Muscle of leg (tissue), 11 donors: ENCODE measurements around the gene C11orf16. TPM values are rescaled to one million over a fixed set of nuclear protein-coding genes. Genes with fewer than 3 reads are reported as not detected.
"Not testable (repeated sequence)": the region's sequence is repeated elsewhere in the genome, so short reads cannot be mapped to it uniquely, and the experiment has no call there.

Experiments
- DNase-seq: peaks from one replicate; pipeline ENCODE4 v3.0.0; 2013
- H3K27ac ChIP-seq: one replicate; pipeline ENCODE4 v1.5.1; 2013; ENCODE audit warnings: mild to moderate bottlenecking, low read length, control low read depth
- H3K27me3 ChIP-seq: one replicate; pipeline ENCODE4 v1.6.1; 2013; ENCODE audit warnings: low read length; ENCODE audit not compliant: control insufficient read depth, insufficient read depth
- H3K36me3 ChIP-seq: one replicate; pipeline ENCODE4 v1.6.1; 2013; ENCODE audit warnings: low read length; ENCODE audit not compliant: control insufficient read depth, insufficient read depth
- H3K4me1 ChIP-seq: one replicate; pipeline ENCODE4 v1.6.1; 2013; ENCODE audit warnings: low read length; ENCODE audit not compliant: control insufficient read depth, insufficient read depth
- H3K4me3 ChIP-seq: one replicate; pipeline ENCODE4 v1.5.1; 2013; ENCODE audit warnings: low read length, control low read depth
- H3K9me3 ChIP-seq: replicated peaks from 2 replicates; pipeline ENCODE4 v1.6.1; 2013; ENCODE audit warnings: low read depth, low read length; ENCODE audit not compliant: control insufficient read depth
- WGBS: methylation state at CpG from one replicate; pipeline ENCODE4 v1.1.5; 2013; ENCODE audit warnings: missing lambda C conversion rate; ENCODE audit not compliant: insufficient coverage; 5-methylcytosine and 5-hydroxymethylcytosine counted together
- polyA plus RNA-seq, 8 donors: library from polyadenylated mRNA; unstranded; fragments of 120-200 nt; gene quantifications; one replicate each; pipeline versions ENCODE4 v1.2.1 to v1.2.3, GENCODE V29; 2013; ENCODE audit warnings: inconsistent platforms in 1 of 8, low replicate concordance in 1 of 8; ENCODE audit not compliant: insufficient read length in 8 of 8, insufficient read depth in 1 of 8
- total RNA-seq: library from RNA; stranded (reverse); fragments of 120-200 nt; gene quantifications from one replicate; pipeline ENCODE4 v1.2.4, GENCODE V29; 2013

The C11orf16 gene
- total and polyA plus RNA-seq, 9 donors: 0.11 to 0.38 (median 0.13) TPM; not detected in 6

- not testable (repeated sequence) for H3K27ac ChIP-seq, H3K9me3 ChIP-seq, H3K36me3 ChIP-seq, DNase-seq, H3K27me3 ChIP-seq, H3K4me1 ChIP-seq, H3K4me3 ChIP-seq
- WGBS: no CpG with 5 or more reads among the region's 2 CpGs
Measured at GRCh38 chr11:8935789-8936188, 3.0 kb upstream of the C11orf16 start.

GRCh38 chr11:8934742-8935488 is 2.2 kb upstream of the C11orf16 start:
- Histone ChIP-seq H3K36me3 (no peaks in the 10 kb centered on the region), H3K4me1 (peaks cover 4% of the 10 kb centered on the region), H3K27ac (no peak overlapping the region), H3K27me3 (no peaks in the 10 kb centered on the region), H3K4me3 (no peak overlapping the region), H3K9me3 (no peaks in the 10 kb centered on the region)
- WGBS: 20% methylated on average over 8 of the region's 14 CpGs
- DNase-seq: no peak

DNA sequence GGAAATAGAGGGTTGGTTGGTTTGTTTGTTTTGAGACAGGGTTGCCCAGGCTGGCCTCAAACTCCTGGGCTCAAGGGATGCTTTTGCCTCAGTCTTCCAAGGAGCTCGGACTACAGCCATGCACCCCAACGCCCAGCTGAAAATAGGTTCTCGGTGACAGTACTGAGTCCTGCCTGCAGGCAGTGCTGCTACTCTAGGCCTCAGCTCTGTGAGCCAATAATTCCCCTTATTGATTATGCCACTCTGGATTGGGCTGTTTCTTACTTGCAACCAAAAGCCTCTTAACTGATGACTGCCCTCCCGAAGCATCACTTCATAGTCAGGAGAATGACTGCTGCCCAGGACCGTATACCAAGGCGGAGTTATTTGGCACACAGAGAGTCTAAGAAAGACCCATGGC is 1.2 kb upstream of the C11orf16 start:
- DNase-seq: no peak
- 81% methylated on average over 6 of the region's 6 CpGs for whole genome bisulfite sequencing
- Histone ChIP-seq H3K4me3 (no peak overlapping the region), H3K27ac (no peak overlapping the region), H3K9me3 (no peaks in the 10 kb centered on the region), H3K36me3 (no peaks in the 10 kb centered on the region), H3K27me3 (no peaks in the 10 kb centered on the region), H3K4me1 (peaks cover 4% of the 10 kb centered on the region)

DNA sequence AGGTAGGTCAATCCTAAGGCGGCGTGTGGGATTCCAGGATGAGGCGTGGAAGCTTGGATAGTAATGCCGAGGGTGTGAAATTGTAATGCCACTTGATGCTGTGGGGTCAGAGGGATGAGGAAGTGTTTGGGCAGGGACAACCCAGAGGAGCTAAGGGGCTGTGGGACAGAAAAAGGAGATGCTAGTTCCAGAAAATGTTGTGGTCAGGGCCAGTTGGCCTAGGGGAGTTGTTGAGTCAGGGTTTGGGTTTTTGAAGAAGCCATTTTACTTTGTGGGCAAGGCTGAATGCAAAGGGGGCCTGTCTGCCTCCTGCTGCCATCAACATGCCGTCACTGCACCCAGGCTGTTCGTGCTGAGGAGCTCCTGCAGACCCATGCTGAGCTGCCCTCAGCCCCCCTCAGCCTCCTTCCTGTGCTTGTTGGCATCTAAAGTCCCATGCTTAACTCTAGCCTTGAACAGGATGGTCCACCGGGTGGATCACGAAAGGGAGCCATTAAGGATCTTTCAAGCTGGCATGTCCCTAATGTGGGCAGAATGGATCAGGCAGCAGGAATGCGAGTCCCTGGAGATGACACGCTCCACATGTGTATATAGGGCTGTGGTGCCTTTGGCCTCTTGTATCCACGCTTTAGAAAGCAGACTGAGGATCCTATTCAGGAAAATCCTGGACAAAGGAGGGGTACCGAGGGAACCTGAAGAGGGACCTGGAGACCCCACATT is 2.1 kb downstream of the C11orf16 start:
- Histone ChIP-seq H3K9me3 (no peaks in the 10 kb centered on the region), H3K4me3 (no peak overlapping the region), H3K27ac (no peak overlapping the region), H3K36me3 (no peaks in the 10 kb centered on the region), H3K27me3 (no peaks in the 10 kb centered on the region), H3K4me1 (peaks cover 5% of the 10 kb centered on the region)
- no peak for DNase-seq
- 85% methylated on average over 11 of the region's 12 CpGs for WGBS

GRCh38 chr11:8928981-8929615 is 3.6 kb downstream of the C11orf16 start:
- H3K27ac ChIP-seq: no peak overlapping the region
- 89% methylated on average over 8 of the region's 9 CpGs for WGBS
- no peak overlapping the region for H3K4me3 ChIP-seq
- no peak for DNase-seq
- peaks cover 11% of the 10 kb centered on the region for H3K36me3 ChIP-seq
- H3K9me3 ChIP-seq: no peaks in the 10 kb centered on the region
- peaks cover 5% of the 10 kb centered on the region for H3K4me1 ChIP-seq
- no peaks in the 10 kb centered on the region for H3K27me3 ChIP-seq

DNA sequence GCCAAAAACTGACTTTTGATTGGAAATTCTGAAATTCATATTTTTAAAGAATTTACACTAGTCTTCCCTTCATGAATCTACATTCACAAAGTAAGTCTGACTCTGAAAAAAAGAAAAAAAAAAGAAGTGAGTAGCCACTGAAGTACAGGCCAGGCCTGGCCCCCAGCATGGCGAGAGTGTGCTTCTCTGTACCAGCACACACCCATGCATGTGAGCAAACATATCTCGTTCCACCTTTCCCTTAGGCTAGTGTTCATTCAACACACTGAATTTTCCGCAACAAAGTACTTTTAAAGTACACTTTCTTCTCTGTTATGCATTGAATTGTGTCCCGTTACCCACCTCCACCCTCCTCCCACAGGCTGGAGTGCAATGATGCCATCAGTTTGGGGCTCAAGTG is 4.5 kb downstream of the C11orf16 start:
- WGBS: 85% methylated on average over 3 of the region's 4 CpGs
- Histone ChIP-seq H3K4me3 (no peak overlapping the region), H3K36me3 (peaks cover 17% of the 10 kb centered on the region), H3K27me3 (no peaks in the 10 kb centered on the region), H3K4me1 (peaks cover 5% of the 10 kb centered on the region), H3K9me3 (no peaks in the 10 kb centered on the region), H3K27ac (no peak overlapping the region)
- DNase-seq: no peak

DNA sequence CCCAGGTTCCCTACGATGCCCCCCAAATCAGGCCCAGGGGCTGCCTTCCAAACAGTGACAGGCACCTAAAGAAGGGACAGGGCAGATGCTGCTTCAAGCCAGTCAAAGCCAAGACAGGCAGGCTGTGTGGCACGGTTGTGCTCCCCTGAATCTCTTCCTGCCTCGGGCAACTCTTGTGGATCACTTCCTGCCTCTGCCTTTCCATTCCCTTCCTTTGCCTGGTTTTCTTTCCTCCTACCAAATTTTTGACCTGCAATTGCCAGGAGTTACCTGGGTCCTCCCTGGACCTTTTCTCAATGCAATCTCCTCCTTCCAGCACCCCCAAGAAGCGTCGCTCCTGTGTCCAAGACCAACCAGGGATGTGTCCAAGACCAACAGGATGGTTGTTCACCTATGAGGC is 5.5 kb downstream of the C11orf16 start:
- H3K27ac ChIP-seq: no peak overlapping the region
- H3K36me3 ChIP-seq: peaks cover 26% of the 10 kb centered on the region
- no peak for DNase-seq
- no peak overlapping the region for H3K4me3 ChIP-seq
- H3K9me3 ChIP-seq: no peaks in the 10 kb centered on the region
- peaks cover 3% of the 10 kb centered on the region for H3K4me1 ChIP-seq
- no peaks in the 10 kb centered on the region for H3K27me3 ChIP-seq
- 76% methylated on average over 5 of the region's 5 CpGs for WGBS

DNA sequence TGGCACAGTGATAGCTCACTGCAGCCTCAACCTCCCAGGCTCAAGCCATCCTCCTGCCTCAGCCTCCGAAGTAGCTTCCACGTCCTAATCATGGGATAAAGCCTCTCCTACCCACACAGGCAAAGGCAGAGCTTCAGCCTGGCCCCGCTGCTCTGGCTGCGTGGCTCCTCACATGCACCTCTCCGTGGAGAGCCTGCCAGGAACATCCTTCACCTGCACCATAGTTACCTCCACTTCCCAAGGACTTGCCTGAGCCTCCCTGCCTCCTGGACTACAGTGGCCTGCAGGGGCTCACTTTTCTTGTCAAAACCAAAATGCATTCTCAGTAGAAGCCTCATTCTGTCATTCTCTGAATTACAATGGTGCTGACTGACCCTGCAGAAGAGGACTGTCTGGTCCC is 6.5 kb downstream of the C11orf16 start:
- Histone ChIP-seq H3K27me3 (no peaks in the 10 kb centered on the region), H3K4me1 (peaks cover 2% of the 10 kb centered on the region), H3K36me3 (peaks cover 36% of the 10 kb centered on the region), H3K4me3 (no peak overlapping the region), H3K27ac (no peak overlapping the region), H3K9me3 (no peaks in the 10 kb centered on the region)
- no peak for DNase-seq
- WGBS: 83% methylated on average over 5 of the region's 5 CpGs

- 89% methylated on average over 5 of the region's 5 CpGs for WGBS
- Histone ChIP-seq H3K27me3 (no peaks in the 10 kb centered on the region), H3K4me1 (peaks cover 2% of the 10 kb centered on the region), H3K4me3 (no peak overlapping the region), H3K36me3 (peaks cover 41% of the 10 kb centered on the region), H3K9me3 (no peaks in the 10 kb centered on the region), H3K27ac (no peak overlapping the region)
- no peak for DNase-seq
Measured at GRCh38 chr11:8925711-8926110, 7.0 kb downstream of the C11orf16 start.

DNA sequence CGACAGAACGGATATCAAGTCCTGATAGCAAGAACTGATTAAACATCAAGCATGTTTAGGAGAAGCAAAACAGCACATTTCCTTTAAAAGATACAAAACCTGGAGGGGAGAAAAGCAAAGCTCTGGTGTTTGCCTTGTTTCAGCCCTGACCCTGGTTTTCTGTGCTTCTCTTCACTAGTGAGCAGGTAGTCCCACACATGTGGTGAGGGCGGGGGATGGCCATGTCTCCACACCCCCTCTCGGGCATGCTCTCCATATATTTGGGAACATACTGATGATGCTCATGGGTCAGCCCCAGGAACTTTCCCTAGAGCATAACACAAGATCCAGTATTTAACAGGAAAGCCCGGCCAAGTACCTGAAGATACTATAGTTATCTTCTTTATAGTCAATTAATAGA is 10.1 kb downstream of the C11orf16 start:
- Histone ChIP-seq H3K4me3 (no peak overlapping the region), H3K27ac (no peak overlapping the region), H3K36me3 (peaks cover 66% of the 10 kb centered on the region), H3K4me1 (peaks cover 7% of the 10 kb centered on the region), H3K9me3 (no peaks in the 10 kb centered on the region), H3K27me3 (no peaks in the 10 kb centered on the region)
- no CpG with 5 or more reads among the region's 5 CpGs for WGBS
- no peak for DNase-seq
